Renal cortex interstitium (tissue), 11 donors: ENCODE measurements around the gene ALKBH8. TPM values are rescaled to one million over a fixed set of nuclear protein-coding genes. Genes with fewer than 3 reads are reported as not detected.
"Not testable (repeated sequence)": the region's sequence is repeated elsewhere in the genome, so short reads cannot be mapped to it uniquely, and the experiment has no call there.

ENCODE experiments used
- DNase-seq, 11 donors: peaks; one replicate each; pipeline ENCODE4 v3.0.0-alpha.2; 2013; ENCODE audit warnings: low read depth in 9 of 11, low spot score in 4 of 11; ENCODE audit errors: extremely low read depth in 1 of 11
- polyA plus RNA-seq, 3 donors: library from polyadenylated mRNA; unstranded; fragments of 120-200 nt; gene quantifications; one replicate each; pipeline ENCODE4 v1.2.1, GENCODE V29; 2013; ENCODE audit not compliant: insufficient read length in 3 of 3

Gene ALKBH8
- polyA plus RNA-seq, 3 donors: 10.9 to 12.9 (median 11.5) TPM

DNA sequence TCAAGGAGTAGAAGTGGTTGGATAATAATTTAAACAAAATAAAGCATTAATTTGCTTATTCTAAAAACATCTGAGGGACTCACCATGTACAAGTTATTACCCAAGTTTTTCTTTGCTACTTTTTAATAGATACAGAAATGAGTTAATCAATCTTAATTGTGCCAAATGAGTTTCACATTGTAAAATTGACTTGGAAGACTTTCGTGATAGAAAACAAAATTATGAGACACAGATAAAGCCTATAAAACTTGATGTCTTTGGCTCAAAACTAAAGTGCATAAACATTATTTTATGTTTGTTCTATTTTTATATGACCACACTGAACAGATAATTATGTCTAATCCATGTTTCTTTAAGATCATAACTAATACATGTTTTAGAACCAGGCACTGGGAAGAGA is 97.8 kb downstream of the ALKBH8 start:
- peak in 3 of 11 donors; percentile 28 to 51 (median 50) for DNase-seq

DNA sequence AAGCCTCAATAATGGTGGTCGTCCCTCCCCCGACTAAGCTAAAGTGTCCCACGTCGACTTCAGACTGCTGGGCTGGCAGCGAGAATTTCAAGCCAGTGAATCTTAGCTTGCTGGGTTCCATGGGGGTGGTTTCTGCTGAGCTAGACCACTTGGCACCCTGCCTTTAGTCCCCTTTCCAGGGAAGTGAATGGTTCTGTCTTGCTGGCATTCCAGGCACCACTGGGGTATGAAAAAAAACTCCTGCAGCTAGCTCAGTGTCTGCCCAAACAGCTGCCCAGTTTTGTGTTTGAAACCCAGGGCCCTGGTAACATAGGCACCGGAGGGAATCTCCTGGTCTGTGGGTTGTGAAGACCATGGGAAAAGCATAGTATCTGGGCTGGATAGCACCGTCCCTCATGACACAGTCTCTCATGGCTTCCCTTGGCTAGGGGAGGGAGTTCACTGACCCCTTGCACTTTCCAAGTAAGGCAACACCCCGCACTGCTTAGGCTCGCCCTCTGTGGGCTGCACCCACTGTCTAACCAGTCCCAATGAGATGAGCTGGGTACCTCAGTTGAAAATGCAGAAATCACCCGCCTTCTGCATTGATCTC is 99.2 kb downstream of the ALKBH8 start:
- DNase-seq: not testable (repeated sequence)

DNA sequence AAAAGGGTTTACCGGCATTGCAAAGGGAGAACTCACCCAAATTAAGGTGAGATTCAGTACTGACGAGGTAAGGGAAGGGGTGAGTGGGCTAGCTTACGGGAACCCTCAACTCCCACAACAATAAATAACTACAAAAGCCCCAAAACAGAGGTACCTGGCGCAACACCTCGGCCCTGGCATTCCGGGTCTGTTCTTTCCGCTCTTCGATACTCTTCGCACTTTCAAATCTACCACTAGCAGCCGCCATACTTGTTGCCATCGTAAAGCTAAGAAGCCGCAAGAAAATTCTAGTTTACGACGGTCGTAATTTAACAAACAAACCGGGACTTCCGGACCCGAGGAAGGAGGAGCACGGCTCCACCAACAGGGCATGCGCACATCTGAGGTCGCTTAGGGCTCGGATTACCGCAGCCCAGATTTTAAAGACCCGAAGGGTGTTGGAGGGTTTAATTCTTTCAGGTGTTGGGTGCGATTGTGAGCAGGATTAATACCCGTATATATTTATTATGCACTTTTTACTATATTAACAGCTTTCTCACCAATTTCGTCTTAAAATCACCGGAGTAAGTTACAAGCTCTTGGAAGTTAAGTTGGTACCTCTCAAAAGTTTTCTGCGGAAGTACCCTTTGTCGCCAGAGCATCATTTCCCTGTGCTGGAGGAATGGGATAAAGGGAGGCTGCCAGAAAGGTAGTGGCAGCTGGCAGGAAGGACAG is 107.8 kb downstream of the ALKBH8 start, which contains the start of gene CWF19L2:
Gene CWF19L2 (minus strand): TSS at position 268 of the 714 bp plus-strand sequence. CDS start 9 bp downstream, at position 259.
- DNase-seq: peak; percentile 84 to 96 (median 89)

DNA sequence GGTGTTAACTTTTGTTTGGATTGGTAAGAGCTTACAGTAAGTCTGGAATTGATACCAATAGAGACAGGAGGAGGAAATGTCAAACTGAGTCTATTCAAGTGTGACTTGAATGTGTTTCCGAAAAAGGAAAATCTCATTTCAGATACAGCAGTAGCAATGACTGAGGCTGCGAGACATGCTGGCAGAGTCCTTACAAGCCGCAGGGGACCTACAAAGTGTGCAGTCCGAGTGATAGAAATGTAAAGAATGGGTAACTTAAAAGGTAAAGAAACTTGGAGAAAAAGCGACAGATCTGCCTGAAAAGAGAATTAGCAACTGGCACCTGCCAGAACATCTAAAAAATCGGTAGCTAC is 108.4 kb downstream of the ALKBH8 start:
- DNase-seq: no peak

DNA sequence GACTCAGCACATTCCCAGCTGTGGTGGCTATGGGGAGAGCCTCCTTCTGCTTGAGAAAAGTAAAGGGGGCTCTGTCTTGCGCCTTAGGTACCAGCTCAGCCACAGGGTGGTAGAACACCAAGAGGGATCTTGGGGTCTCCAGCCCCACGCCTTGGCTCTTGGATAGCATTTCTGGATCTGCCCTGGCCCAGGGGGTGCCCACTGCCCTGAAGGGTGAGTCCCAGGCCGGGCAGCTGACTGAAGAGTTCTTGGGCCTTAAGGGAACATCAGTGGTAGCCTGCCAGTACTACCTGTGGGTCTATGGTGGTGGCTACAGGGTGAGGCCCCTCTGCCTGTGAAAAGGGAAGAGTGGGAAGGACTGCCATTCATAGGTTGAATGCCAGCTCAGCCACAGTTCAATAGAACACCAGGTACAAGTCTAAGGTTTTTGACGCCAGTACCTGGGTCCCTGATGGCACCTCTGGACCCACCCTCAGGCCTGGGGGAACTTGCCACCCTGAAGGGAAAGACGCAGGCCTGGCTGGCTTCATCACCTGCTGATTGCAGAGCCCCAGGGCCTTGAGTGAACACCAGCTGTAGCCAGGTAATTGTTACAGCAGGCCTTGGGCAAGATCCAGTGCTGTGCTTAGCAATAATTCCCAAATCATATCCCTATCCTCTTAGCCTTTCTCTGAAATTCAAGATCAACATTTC is 111.8 kb downstream of the ALKBH8 start:
- no peak for DNase-seq

Other genes with a start within 250 kb of the ALKBH8 start
- gene CWF19L2, start 107.9 kb downstream of the ALKBH8 start, polyA plus RNA-seq: 10 to 100 TPM; 19.9 to 22.4 (median 20.6) TPM
- gene ELMOD1, start 25.4 kb upstream of the ALKBH8 start, polyA plus RNA-seq: under 1 TPM; 0.12 to 0.29 (median 0.16) TPM
- under 1 TPM; 0.23 to 0.80 (median 0.30) TPM for gene SLN, start 146.3 kb upstream of the ALKBH8 start, polyA plus RNA-seq